ENCODE results near the gene TAF5L. TPM values are rescaled to one million over a fixed set of nuclear protein-coding genes. Genes with fewer than 3 reads are reported as not detected.
"Not testable (repeated sequence)": the region's sequence is repeated elsewhere in the genome, so short reads cannot be mapped to it uniquely, and the experiment has no call there.

TAF5L gene
- total RNA-seq, 1 donor from 2014 or later: 9.3 TPM

- Histone ChIP-seq H3K36me3 (peaks cover 38% of the 10 kb centered on the region), H3K27me3 (ENCODE audit: low read depth) (no peaks in the 10 kb centered on the region), H3K4me3 (peak overlapping the region; percentile 20), H3K9me3 (replicated peaks) (no peaks in the 10 kb centered on the region), H3K4me1 (peaks cover 56% of the 10 kb centered on the region), H3K27ac (replicated peaks) (peak overlapping the region; percentile 89)
- peak; percentile 65 for DNase-seq
- peak; percentile 48 for TF ChIP-seq CTCF (IDR thresholded peaks at IDR 0.05; ENCODE audit: borderline replicate concordance)
- intact Hi-C loops (cut with micrococcal nuclease): no loop called here
Measured at GRCh38 chr1:229596925-229597699, 28.8 kb downstream of the TAF5L start.

- H3K27me3 ChIP-seq (ENCODE audit: low read depth); H3K9me3 ChIP-seq (replicated peaks); DNase-seq; H3K4me3 ChIP-seq; intact Hi-C loops (cut with micrococcal nuclease): not testable (repeated sequence)
- Histone ChIP-seq H3K27ac (replicated peaks) (peak overlapping the region; percentile 89), H3K36me3 (peaks cover 36% of the 10 kb centered on the region), H3K4me1 (peaks cover 44% of the 10 kb centered on the region)
Measured at GRCh38 chr1:229595876-229596275, 30.0 kb downstream of the TAF5L start.

GRCh38 chr1:229594227-229595008 is 31.5 kb downstream of the TAF5L start:
- peaks cover 36% of the 10 kb centered on the region for H3K36me3 ChIP-seq
- H3K4me1 ChIP-seq: peaks cover 35% of the 10 kb centered on the region
- no peak for TF ChIP-seq CTCF (IDR thresholded peaks at IDR 0.05; ENCODE audit: borderline replicate concordance)
- no peak for DNase-seq
- no peaks in the 10 kb centered on the region for H3K9me3 ChIP-seq (replicated peaks)
- H3K27ac ChIP-seq (replicated peaks): no peak overlapping the region
- intact Hi-C loops (cut with micrococcal nuclease): no loop called here
- H3K27me3 ChIP-seq (ENCODE audit: low read depth): no peaks in the 10 kb centered on the region
- no peak overlapping the region for H3K4me3 ChIP-seq

GRCh38 chr1:229593800-229594199 is 32.1 kb downstream of the TAF5L start:
- no peak overlapping the region for H3K27ac ChIP-seq (replicated peaks)
- peaks cover 36% of the 10 kb centered on the region for H3K36me3 ChIP-seq
- H3K27me3 ChIP-seq (ENCODE audit: low read depth): no peaks in the 10 kb centered on the region
- DNase-seq: no peak
- no peak for TF ChIP-seq CTCF (IDR thresholded peaks at IDR 0.05; ENCODE audit: borderline replicate concordance)
- no peak overlapping the region for H3K4me3 ChIP-seq
- intact Hi-C loops (cut with micrococcal nuclease): no loop called here
- H3K4me1 ChIP-seq: peaks cover 29% of the 10 kb centered on the region
- H3K9me3 ChIP-seq (replicated peaks): no peaks in the 10 kb centered on the region

- no peaks in the 10 kb centered on the region for H3K9me3 ChIP-seq (replicated peaks)
- intact Hi-C loops (cut with micrococcal nuclease): no loop called here
- H3K36me3 ChIP-seq: peaks cover 34% of the 10 kb centered on the region
- TF ChIP-seq CTCF (IDR thresholded peaks at IDR 0.05; ENCODE audit: borderline replicate concordance): no peak
- DNase-seq: no peak
- H3K27me3 ChIP-seq (ENCODE audit: low read depth): no peaks in the 10 kb centered on the region
- H3K4me1 ChIP-seq: no peaks in the 10 kb centered on the region
- no peak overlapping the region for H3K4me3 ChIP-seq
- H3K27ac ChIP-seq (replicated peaks): no peak overlapping the region
Measured at GRCh38 chr1:229590119-229590518, 35.8 kb downstream of the TAF5L start.

- peaks cover 13% of the 10 kb centered on the region for H3K4me1 ChIP-seq
- no peak overlapping the region for H3K27ac ChIP-seq (replicated peaks)
- H3K9me3 ChIP-seq (replicated peaks): no peaks in the 10 kb centered on the region
- H3K36me3 ChIP-seq: no peaks in the 10 kb centered on the region
- H3K4me3 ChIP-seq: no peak overlapping the region
- no peak for TF ChIP-seq CTCF (IDR thresholded peaks at IDR 0.05; ENCODE audit: borderline replicate concordance)
- DNase-seq: no peak
- intact Hi-C loops (cut with micrococcal nuclease): no loop called here
- no peaks in the 10 kb centered on the region for H3K27me3 ChIP-seq (ENCODE audit: low read depth)
Measured at GRCh38 chr1:229585338-229585737, 40.6 kb downstream of the TAF5L start.

Measured in left ventricle myocardium inferior (tissue), 1 donor.